GM18907 (cell line): ENCODE data around the gene UVRAG.

ENCODE experiments used
- ATAC-seq: cut with Tn5 transposase; IDR thresholded peaks from one replicate; pipeline ENCODE4 v1.9.1; 2021; ENCODE audit warnings: mild to moderate bottlenecking, moderate library complexity; ENCODE audit not compliant: unreplicated experiment

UVRAG gene

GRCh38 chr11:76177250-76177686 is 362.3 kb downstream of the UVRAG start:
- ATAC-seq = no peak

DNA sequence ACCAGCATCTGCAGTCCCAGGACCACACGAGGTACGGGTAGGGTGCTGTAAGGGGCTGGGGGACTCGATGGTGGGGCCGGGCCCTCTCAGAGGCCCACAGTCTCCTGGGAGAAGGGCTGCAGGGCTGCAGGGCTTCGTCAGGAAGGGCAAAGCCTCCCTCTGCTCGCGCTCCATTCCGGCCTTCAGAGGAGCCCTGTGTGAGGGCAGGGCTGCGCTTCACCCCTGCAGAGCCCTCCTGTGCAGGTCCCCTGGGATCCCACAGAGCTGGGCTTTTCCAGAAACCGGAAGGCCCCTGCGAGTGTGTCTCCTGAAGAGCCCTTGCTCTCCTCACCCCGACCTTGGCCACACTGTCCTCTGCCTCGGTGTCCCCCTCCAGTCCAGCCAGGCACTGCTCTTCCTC is 364.1 kb downstream of the UVRAG start:
- no peak for ATAC-seq

DNA sequence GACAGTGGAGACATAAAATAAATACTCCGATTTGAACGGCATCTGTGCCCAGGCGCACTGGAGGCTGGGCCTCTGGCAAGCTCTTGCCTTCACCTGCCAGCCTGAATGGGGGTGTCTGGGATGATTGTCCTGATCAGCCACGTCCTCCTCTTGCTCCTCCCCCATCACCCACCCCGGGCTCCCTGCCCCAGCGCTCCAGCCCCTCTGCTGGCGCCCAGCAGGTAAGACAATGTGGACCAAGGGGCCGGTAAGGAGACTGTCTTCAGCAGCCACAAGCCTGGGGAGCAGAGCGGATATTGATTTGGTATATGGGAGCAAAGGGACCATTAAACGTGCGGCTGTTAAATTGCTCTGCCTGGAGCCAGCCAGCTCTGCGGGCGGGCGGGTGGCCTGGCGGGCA is 366.4 kb downstream of the UVRAG start:
- ATAC-seq = no peak

- ATAC-seq = no peak
Observed at GRCh38 chr11:76184551-76184993, 369.6 kb downstream of the UVRAG start.

- no peak for ATAC-seq
Observed at GRCh38 chr11:76185511-76185910, 370.5 kb downstream of the UVRAG start.

- ATAC-seq = no peak
Observed at GRCh38 chr11:76185931-76186401, 371.0 kb downstream of the UVRAG start.

DNA sequence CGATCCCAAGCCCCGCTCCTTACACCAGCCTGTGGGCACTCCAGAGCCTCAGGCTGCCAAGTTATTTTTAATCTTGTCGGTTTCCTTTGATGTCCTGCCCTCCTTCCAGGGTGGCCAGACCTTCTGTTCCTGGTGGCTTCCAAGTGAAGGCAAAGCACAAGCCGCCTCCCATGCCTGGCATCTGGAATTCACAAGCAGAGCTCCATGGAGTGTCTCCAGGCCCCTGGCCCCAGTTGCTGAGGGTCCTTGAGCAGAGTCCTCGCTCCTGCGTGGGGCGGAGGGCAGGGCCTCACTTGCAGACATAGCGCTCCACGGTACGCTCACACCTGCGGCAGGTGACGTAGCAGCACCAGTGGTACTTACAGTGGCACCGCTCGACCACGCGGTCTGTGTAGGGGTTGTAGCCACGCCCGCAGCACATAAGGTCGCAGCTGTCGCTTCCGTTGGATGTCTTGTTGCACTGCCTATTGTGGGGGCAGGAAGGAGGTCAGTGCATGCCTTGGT is 371.8 kb downstream of the UVRAG start:
- no peak for ATAC-seq

- no peak for ATAC-seq
Observed at GRCh38 chr11:76188873-76189272, 373.9 kb downstream of the UVRAG start.

- ATAC-seq = no peak
Observed at GRCh38 chr11:76189682-76190081, 374.7 kb downstream of the UVRAG start.

- ATAC-seq = no peak
Observed at GRCh38 chr11:76190376-76190775, 375.4 kb downstream of the UVRAG start.
